ENCODE data around the gene PDZRN3.

PDZRN3 gene

DNA sequence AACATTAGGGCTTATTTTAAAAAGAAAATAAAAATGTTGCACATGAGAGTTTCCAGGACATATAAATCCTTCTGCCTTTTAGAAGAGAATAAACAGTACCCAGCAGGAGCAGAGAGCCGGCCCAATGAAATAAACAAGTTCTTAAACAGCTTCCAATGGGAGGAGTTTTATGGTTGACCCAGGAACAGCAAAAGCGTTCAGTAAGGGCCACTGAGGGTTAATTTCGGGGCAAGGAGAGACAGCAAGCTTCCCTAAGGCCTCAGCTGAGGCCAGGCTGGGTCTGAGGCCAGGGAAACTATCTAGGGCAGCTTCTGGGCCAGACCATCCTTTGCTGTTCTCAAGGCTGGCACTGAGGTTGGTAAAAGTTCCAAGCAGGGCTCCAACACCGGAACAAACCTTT lies 3.4 kb downstream of the PDZRN3 start:
- no peaks in the 10 kb centered on the region for H3K4me1 ChIP-seq (ENCODE audit: control insufficient read depth, insufficient read depth, low read length)
- H3K27me3 ChIP-seq (ENCODE audit: control insufficient read depth, insufficient read depth, low read length) = peaks cover 17% of the 10 kb centered on the region
- peak overlapping the region; percentile 64 for H3K9ac ChIP-seq (ENCODE audit: low read length)
- H3K36me3 ChIP-seq (ENCODE audit: control insufficient read depth, insufficient read depth, low read length) = no peaks in the 10 kb centered on the region
- H3K4me3 ChIP-seq (ENCODE audit: low read length) = no peak overlapping the region
- no peaks in the 10 kb centered on the region for H3K9me3 ChIP-seq (ENCODE audit: control insufficient read depth, low read length)

DNA sequence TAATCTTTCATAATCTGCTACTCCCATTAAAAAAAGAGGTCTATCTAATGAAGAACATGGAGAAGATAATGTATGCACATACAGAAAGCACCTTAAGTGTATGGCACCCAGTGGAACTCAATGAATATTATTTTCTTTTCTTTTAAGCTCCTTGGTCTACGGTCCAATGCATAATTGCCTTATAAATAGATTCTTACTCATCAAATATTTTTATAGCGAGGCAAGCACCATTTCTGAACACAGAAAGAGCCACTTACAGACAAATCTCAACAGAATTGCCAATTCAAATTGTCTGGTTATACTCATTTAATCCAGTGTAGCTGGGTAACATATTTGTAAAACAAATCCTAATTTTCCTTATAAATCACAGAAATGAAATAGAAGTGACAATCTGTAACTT lies 6.3 kb downstream of the PDZRN3 start:
- H3K36me3 ChIP-seq (ENCODE audit: control insufficient read depth, insufficient read depth, low read length) = no peaks in the 10 kb centered on the region
- H3K9me3 ChIP-seq (ENCODE audit: control insufficient read depth, low read length) = no peaks in the 10 kb centered on the region
- no peak overlapping the region for H3K4me3 ChIP-seq (ENCODE audit: low read length)
- H3K4me1 ChIP-seq (ENCODE audit: control insufficient read depth, insufficient read depth, low read length) = no peaks in the 10 kb centered on the region
- no peak overlapping the region for H3K9ac ChIP-seq (ENCODE audit: low read length)
- H3K27me3 ChIP-seq (ENCODE audit: control insufficient read depth, insufficient read depth, low read length) = peaks cover 7% of the 10 kb centered on the region

DNA sequence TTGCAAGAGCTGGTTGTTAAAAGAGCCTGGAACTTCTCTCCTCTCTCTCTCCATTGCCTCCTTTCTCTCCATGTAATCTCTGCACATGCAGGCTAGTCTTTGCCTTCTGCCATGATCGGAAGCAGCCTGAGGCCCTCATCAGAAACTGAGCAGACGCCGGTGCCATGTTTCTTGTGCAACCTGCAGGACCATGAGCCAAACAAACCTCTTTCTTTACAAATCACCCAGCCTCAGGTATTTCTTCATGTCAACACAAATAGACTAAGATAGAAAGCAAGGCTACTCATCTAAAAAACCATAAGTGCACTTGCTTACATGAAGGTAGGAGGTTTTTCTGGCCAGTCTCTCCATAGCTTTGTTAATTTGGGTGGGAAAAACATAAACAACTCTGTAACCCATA lies 8.7 kb downstream of the PDZRN3 start:
- no peak overlapping the region for H3K9ac ChIP-seq (ENCODE audit: low read length)
- no peaks in the 10 kb centered on the region for H3K27me3 ChIP-seq (ENCODE audit: control insufficient read depth, insufficient read depth, low read length)
- no peaks in the 10 kb centered on the region for H3K9me3 ChIP-seq (ENCODE audit: control insufficient read depth, low read length)
- H3K4me1 ChIP-seq (ENCODE audit: control insufficient read depth, insufficient read depth, low read length) = no peaks in the 10 kb centered on the region
- no peaks in the 10 kb centered on the region for H3K36me3 ChIP-seq (ENCODE audit: control insufficient read depth, insufficient read depth, low read length)
- no peak overlapping the region for H3K4me3 ChIP-seq (ENCODE audit: low read length)

DNA sequence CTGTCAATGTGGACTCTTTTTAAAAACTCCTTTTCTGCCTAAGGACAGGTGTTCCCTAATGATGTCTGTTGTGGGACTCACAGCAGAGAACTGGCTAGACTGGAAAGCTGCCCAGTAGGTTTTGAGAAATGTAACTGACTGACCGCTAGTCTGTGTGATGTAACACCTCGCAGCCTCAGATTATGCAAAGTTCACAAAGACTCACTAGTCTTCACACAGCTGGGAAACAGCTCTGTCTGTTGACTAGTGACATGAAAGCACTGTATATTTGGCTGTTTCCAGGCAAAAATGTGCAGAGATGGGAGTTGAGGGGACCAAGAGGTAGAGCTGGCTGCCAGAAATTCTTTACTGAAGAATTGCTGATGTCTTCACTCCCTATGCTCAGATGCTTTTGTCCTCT lies 10.3 kb downstream of the PDZRN3 start:
- no peak overlapping the region for H3K4me3 ChIP-seq (ENCODE audit: low read length)
- no peaks in the 10 kb centered on the region for H3K4me1 ChIP-seq (ENCODE audit: control insufficient read depth, insufficient read depth, low read length)
- no peaks in the 10 kb centered on the region for H3K9me3 ChIP-seq (ENCODE audit: control insufficient read depth, low read length)
- no peaks in the 10 kb centered on the region for H3K27me3 ChIP-seq (ENCODE audit: control insufficient read depth, insufficient read depth, low read length)
- no peaks in the 10 kb centered on the region for H3K36me3 ChIP-seq (ENCODE audit: control insufficient read depth, insufficient read depth, low read length)
- H3K9ac ChIP-seq (ENCODE audit: low read length) = no peak overlapping the region

DNA sequence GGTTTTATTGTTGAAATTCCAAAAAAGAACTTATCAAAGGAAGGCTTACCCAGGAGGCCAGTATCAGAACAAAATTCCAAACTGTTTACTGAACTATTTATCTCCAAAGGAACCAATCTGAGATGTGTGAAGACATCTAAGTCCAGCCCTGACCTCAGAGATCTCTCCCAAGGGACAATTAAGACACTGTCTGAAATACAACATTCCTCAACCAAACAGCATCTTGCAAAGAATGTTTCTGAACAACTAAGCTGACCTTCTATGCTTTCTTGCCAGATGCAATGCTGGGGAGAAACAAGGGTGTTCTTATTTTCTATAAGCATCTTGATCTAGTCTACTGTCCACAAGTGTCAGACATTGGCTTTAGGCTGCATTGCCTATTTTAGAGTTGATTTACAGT lies 13.6 kb downstream of the PDZRN3 start:
- no peaks in the 10 kb centered on the region for H3K9me3 ChIP-seq (ENCODE audit: control insufficient read depth, low read length)
- H3K27me3 ChIP-seq (ENCODE audit: control insufficient read depth, insufficient read depth, low read length) = no peaks in the 10 kb centered on the region
- no peaks in the 10 kb centered on the region for H3K4me1 ChIP-seq (ENCODE audit: control insufficient read depth, insufficient read depth, low read length)
- H3K4me3 ChIP-seq (ENCODE audit: low read length) = no peak overlapping the region
- H3K36me3 ChIP-seq (ENCODE audit: control insufficient read depth, insufficient read depth, low read length) = no peaks in the 10 kb centered on the region
- no peak overlapping the region for H3K9ac ChIP-seq (ENCODE audit: low read length)

DNA sequence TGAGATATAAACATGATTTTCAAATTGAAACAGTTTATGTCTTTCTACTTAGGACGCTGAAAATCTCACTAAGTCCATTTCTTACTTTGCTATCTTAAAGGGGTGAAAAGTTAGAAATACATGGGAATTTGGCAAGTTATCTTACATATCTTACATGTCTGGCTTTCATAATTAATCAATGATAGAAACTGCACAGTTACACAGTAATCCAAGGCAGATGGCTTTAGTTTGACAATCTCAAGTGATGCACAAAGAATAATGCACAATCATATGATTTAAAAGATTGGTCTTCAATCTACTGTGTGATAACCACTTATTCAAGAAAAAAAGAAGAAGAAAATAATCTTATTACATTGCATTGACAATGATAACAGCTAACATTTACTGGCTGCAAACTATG lies 14.2 kb downstream of the PDZRN3 start:
- Histone ChIP-seq H3K9me3 (ENCODE audit: control insufficient read depth, low read length) (no peaks in the 10 kb centered on the region), H3K4me1 (ENCODE audit: control insufficient read depth, insufficient read depth, low read length) (no peaks in the 10 kb centered on the region), H3K36me3 (ENCODE audit: control insufficient read depth, insufficient read depth, low read length) (no peaks in the 10 kb centered on the region), H3K4me3 (ENCODE audit: low read length) (no peak overlapping the region), H3K27me3 (ENCODE audit: control insufficient read depth, insufficient read depth, low read length) (no peaks in the 10 kb centered on the region), H3K9ac (ENCODE audit: low read length) (no peak overlapping the region)

DNA sequence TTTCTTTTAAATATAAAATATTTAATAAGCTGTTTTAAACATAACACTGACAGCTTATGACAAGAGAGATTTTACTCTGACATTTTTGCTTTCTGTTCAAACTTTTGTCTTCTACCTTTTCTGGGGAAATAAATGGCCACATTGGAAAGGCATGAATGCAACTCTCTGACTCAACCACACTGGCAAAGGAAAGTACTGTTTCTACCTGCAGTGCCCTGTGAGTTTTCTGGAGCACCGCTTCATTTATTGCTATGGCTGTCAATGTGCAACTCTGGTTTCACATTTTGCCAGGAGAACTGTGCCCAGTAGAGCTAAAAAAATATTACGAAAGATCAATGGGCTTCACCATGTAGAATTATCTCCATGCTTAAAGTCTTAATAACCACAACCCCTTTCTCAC lies 15.1 kb downstream of the PDZRN3 start:
- H3K4me3 ChIP-seq (ENCODE audit: low read length) = no peak overlapping the region
- no peaks in the 10 kb centered on the region for H3K4me1 ChIP-seq (ENCODE audit: control insufficient read depth, insufficient read depth, low read length)
- no peaks in the 10 kb centered on the region for H3K9me3 ChIP-seq (ENCODE audit: control insufficient read depth, low read length)
- no peaks in the 10 kb centered on the region for H3K27me3 ChIP-seq (ENCODE audit: control insufficient read depth, insufficient read depth, low read length)
- no peaks in the 10 kb centered on the region for H3K36me3 ChIP-seq (ENCODE audit: control insufficient read depth, insufficient read depth, low read length)
- H3K9ac ChIP-seq (ENCODE audit: low read length) = no peak overlapping the region

DNA sequence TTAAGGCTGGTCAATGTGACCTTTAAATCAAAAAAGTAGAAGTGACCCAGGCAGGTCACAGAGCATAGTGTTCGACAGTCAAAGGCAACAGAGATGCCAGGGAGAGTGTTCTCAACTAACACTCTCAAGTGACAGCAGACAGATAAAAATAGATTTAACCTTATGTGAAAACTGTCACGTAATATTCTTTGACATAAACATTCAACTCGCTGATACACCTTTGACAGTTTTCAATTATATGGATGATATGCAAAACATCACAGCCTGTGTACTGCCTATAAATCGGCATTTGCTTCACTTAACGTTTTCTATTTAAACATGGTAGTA lies 15.5 kb downstream of the PDZRN3 start:
- H3K9ac ChIP-seq (ENCODE audit: low read length) = no peak overlapping the region
- no peaks in the 10 kb centered on the region for H3K9me3 ChIP-seq (ENCODE audit: control insufficient read depth, low read length)
- H3K36me3 ChIP-seq (ENCODE audit: control insufficient read depth, insufficient read depth, low read length) = no peaks in the 10 kb centered on the region
- H3K4me1 ChIP-seq (ENCODE audit: control insufficient read depth, insufficient read depth, low read length) = no peaks in the 10 kb centered on the region
- no peak overlapping the region for H3K4me3 ChIP-seq (ENCODE audit: low read length)
- H3K27me3 ChIP-seq (ENCODE audit: control insufficient read depth, insufficient read depth, low read length) = no peaks in the 10 kb centered on the region

DNA sequence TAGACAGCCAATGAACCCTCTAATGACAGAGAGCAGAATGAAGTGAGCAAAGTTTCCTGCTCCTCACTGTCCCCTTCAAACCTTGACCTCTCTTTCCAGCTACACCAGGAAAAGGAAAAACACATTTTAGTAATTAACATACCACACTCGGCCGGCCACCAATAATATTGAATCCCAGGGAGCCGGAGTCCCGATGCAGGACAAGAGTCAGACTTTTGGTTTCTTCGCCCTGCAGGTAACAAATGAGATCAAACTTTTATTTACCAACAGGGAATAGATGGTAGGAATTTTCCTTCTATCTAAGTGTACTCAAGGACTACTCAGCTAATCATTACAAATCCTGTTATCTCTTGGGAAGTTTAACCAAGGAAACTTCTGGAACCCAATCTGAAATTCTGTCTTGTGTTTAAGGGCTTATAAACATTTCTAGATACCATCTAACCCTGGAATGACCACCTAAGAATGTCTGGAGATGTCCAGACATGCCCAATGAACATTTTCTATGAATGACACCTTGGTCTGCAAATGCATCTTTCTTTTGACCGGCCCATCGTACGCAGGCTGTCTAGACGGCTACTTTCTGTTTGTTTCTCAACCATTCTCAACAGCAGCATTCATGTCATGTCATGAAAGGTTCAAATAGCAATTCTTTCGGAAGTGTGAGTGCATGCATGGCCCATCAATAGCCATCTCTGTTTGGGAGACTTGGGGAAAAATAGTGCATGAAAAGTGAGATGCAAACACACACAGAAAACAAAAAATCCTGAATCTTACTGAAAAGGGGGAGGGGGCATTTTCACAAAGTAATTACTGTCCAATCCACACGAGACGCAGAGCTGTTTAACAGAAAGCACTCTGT lies 16.1 kb downstream of the PDZRN3 start:
- no peaks in the 10 kb centered on the region for H3K36me3 ChIP-seq (ENCODE audit: control insufficient read depth, insufficient read depth, low read length)
- no peaks in the 10 kb centered on the region for H3K27me3 ChIP-seq (ENCODE audit: control insufficient read depth, insufficient read depth, low read length)
- no peak overlapping the region for H3K9ac ChIP-seq (ENCODE audit: low read length)
- H3K9me3 ChIP-seq (ENCODE audit: control insufficient read depth, low read length) = no peaks in the 10 kb centered on the region
- no peak overlapping the region for H3K4me3 ChIP-seq (ENCODE audit: low read length)
- H3K4me1 ChIP-seq (ENCODE audit: control insufficient read depth, insufficient read depth, low read length) = no peaks in the 10 kb centered on the region

DNA sequence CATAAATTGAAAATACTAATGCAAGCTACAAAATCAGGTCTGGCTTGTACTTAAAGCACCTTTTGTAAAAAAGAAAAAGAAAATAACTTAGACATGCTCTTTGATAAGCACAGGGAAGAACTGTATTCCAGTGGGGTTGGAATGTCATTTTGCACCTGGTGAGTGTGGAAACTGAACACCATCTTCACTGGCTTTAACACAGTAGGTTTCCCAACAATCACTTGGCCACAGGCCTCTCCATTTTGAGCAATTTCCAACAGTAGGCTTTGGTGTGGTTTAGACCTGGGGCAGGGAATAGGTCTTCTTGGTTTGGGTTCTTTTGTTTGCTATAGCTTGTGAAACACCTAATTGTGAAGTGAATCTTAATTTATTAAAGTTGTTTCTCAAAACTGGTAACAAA lies 18.9 kb downstream of the PDZRN3 start:
- H3K4me1 ChIP-seq (ENCODE audit: control insufficient read depth, insufficient read depth, low read length) = no peaks in the 10 kb centered on the region

DNA sequence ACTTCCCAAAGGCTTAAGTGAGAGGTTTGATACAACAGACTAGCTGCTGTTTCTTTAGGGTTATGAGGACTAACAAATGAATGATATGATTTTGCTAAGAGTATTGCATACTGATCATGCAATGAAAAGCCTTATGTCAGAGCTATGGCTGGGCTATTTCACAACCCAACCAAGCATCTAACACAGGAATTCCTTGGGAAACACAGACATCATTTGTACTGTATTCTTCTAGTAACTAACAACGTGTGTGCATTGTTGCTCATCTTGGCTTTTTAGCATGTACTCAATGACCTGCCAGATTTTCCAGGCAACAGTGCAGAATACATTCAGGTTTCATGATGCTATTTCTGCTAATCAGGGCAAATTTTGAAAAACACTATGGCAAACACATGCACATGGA lies 19.3 kb downstream of the PDZRN3 start:
- Histone ChIP-seq H3K9me3 (ENCODE audit: control insufficient read depth, low read length) (no peaks in the 10 kb centered on the region), H3K36me3 (ENCODE audit: control insufficient read depth, insufficient read depth, low read length) (no peaks in the 10 kb centered on the region), H3K9ac (ENCODE audit: low read length) (no peak overlapping the region), H3K27me3 (ENCODE audit: control insufficient read depth, insufficient read depth, low read length) (no peaks in the 10 kb centered on the region), H3K4me3 (ENCODE audit: low read length) (no peak overlapping the region), H3K4me1 (ENCODE audit: control insufficient read depth, insufficient read depth, low read length) (no peaks in the 10 kb centered on the region)

More for the DNA sequence above, 18.9 kb downstream of the PDZRN3 start:
- no peaks in the 10 kb centered on the region for H3K9me3 ChIP-seq (ENCODE audit: control insufficient read depth, low read length)
- H3K36me3 ChIP-seq (ENCODE audit: control insufficient read depth, insufficient read depth, low read length) = no peaks in the 10 kb centered on the region
- H3K4me3 ChIP-seq (ENCODE audit: low read length) = no peak overlapping the region
- no peaks in the 10 kb centered on the region for H3K27me3 ChIP-seq (ENCODE audit: control insufficient read depth, insufficient read depth, low read length)
- no peak overlapping the region for H3K9ac ChIP-seq (ENCODE audit: low read length)

DNA sequence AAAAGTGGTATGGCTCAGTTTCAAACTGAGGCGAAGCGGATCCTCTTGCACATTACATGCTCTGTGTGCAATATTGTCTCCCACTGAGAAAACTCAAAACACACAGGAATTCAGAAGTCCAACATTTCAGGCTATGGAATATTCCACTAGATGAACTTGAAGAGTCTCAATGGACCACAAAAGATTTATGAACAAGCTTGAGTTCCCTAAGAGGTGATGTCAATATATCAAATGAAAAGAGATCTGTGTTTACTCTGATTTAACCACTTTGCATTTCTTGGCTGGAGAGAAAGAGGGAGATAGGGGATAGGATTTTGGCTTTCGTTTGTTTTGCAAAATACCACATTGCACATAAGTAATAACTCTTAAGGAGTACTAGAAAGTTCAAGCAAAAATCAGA lies 20.3 kb downstream of the PDZRN3 start:
- Histone ChIP-seq H3K27me3 (ENCODE audit: control insufficient read depth, insufficient read depth, low read length) (no peaks in the 10 kb centered on the region), H3K4me1 (ENCODE audit: control insufficient read depth, insufficient read depth, low read length) (no peaks in the 10 kb centered on the region), H3K9me3 (ENCODE audit: control insufficient read depth, low read length) (no peaks in the 10 kb centered on the region), H3K9ac (ENCODE audit: low read length) (no peak overlapping the region), H3K4me3 (ENCODE audit: low read length) (no peak overlapping the region), H3K36me3 (ENCODE audit: control insufficient read depth, insufficient read depth, low read length) (no peaks in the 10 kb centered on the region)

DNA sequence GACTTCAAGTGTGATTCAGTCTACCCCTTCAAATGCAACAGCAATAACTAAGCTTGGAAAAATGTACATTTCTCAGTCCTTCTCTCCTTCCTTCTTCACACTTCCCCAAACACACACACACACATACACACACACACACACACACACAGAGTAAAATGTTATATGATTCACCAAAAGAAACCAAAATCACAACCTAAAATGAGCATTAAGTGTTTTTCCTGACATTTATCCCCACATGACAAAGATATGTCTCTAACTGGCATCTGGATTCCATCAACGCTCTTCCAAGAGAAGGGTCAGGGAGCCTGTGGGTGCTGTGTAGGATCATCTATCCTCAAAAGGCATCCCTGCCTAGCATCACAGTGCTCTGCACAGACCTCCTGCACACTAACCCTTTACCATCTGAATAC lies 21.0 kb downstream of the PDZRN3 start:
- no peaks in the 10 kb centered on the region for H3K4me1 ChIP-seq (ENCODE audit: control insufficient read depth, insufficient read depth, low read length)
- no peaks in the 10 kb centered on the region for H3K36me3 ChIP-seq (ENCODE audit: control insufficient read depth, insufficient read depth, low read length)
- no peak overlapping the region for H3K9ac ChIP-seq (ENCODE audit: low read length)
- H3K9me3 ChIP-seq (ENCODE audit: control insufficient read depth, low read length) = no peaks in the 10 kb centered on the region
- no peaks in the 10 kb centered on the region for H3K27me3 ChIP-seq (ENCODE audit: control insufficient read depth, insufficient read depth, low read length)
- H3K4me3 ChIP-seq (ENCODE audit: low read length) = no peak overlapping the region

Data from mucosa of stomach (tissue), 1 donor.